ENCODE results near the gene USP14.
A peak's percentile ranks its signal among the peaks of the same experiment; 100 is the strongest.

The USP14 gene

GRCh38 chr18:160831-161570, 2.6 kb downstream of the USP14 start:
- peak in 1 of 2 donors; percentile 15 for DNase-seq

DNA sequence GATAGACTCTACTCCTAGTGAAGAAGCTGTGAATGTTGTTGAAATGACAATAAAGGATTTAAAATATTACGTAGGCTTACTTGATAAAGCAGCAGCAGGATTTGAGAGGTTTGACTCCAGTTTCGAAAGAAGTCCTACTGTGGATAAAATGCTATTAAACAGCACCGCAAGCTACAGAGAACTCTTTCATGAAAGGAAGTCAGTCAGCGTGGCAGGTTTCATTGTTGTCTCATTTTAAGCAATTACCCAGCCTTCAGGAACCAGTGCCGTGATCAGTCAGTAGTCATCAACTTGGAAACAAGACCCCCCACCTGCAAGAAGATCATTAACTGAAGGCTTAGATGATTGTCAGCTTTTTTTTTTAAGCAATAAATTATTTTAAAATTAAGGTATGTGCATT, 14.0 kb downstream of the USP14 start:
- DNase-seq = no peak

DNA sequence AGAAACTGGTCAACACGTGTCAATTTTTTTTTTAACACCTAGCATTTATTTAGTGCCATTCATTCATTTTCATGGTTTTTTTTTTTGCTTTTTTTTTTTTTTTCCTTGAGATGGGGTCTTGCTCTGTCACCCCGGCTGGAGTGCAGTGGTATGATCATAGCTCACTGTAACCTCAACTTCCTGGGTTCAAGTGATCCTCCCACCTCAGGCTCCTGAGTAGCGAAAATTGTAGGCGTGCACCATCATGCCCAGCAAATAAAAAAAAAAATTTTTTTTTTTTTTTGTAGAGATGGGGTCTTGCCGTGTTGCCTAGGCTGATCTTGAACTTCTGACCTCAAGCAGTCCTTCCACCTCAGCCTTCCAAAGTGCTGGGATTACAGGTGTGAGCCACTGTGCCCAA, 21.1 kb downstream of the USP14 start:
- no peak for DNase-seq

DNA sequence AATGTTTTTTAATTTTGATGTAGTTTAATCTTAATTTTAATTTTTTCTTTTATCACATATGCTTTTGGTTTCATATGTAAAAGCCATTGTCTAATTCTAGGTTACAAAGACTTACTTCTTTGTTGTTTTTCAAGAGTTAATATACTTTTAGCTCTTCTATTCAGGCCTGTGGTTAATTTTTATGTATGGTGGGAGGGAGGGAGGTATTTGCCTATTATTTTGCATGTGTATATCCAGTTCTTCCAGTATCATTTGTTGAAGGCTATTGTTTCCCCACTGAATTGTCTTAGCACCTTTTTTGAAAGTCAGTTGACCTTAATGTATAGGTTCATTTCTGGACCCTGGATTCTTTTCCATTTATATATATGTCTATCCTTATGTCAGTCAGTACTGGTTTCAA, 23.4 kb downstream of the USP14 start:
- DNase-seq = no peak

DNA sequence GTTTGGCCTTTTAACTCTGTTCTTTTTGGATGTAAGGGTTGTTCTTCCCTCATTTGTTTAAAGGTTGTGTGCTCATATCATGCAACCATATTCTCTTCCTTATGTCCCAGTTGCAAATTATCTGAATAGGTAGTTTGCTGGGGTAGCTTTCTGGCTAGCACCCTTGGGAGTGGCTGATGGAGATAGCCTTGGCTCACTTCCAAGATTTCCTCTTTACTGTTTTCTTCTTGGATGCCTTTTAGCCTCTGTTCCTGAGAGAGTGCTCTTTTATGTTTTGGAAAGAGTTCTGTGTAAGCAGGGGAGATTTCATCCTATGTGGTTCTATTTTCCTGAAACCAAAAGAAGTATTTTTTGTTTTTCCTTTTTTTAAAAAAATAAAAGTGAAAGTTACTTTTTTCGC, 25.4 kb downstream of the USP14 start:
- no peak for DNase-seq

DNA sequence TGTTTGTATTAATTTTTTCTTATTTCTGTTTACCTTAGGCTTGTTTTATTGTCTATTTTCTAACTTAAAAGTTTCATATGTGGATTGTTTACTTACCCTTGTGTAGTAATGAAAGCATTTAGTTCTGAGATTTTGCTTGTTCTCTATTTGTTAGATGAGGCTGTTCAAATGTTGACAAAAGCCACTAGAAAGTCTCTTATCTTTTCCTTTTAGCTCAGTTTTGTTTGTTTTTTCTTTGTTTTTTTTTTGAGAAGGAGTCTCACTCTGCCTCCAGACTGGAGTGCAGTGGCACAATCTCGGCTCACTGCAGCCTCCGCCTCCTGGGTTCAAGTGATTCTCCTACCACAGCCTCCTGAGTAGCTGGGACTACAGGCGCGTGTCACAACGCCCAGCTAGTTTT, 30.9 kb downstream of the USP14 start:
- DNase-seq = no peak

GRCh38 chr18:191725-192124, 33.4 kb downstream of the USP14 start:
- no peak for DNase-seq

- no peak for DNase-seq
Measured at GRCh38 chr18:192801-193200, 34.4 kb downstream of the USP14 start.

DNA sequence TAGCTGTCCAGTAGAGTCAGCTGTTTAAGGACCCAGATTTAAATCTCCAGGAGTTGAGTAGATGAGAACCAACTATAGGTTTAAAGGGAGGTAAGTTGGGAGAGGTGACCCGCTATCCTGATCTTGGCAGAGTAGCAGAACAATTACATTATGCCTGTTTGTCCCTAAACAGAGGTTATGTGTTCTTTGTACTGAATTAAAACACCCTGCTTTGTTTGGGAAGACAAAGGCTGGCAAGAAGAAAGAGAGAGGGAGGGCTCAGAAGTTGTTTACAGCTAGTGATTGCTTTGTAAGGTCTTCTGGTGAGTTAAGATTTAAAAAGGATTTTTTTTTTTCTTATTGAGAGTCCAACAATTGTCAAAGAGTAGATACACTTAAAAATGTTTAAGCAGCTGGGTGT, 37.3 kb downstream of the USP14 start:
- DNase-seq = no peak

DNA sequence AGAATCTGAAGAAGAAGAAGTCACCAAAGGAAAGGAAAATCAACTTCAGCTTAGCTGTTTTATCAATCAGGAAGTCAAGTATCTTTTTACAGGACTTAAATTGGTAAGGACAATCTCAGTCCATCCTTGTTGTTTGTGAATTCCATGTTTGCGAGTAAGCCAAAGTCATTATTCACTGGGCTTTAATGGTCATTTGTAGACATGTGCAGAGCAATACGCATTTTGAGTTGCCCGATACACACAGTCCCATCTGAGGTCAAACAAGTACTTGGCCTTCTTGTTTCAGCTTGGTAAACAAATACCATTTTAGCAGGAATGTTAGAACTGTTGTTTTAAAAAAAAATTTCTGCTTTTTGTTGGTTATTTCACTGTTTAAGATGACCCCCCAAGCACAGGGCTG, 40.9 kb downstream of the USP14 start:
- no peak for DNase-seq

DNA sequence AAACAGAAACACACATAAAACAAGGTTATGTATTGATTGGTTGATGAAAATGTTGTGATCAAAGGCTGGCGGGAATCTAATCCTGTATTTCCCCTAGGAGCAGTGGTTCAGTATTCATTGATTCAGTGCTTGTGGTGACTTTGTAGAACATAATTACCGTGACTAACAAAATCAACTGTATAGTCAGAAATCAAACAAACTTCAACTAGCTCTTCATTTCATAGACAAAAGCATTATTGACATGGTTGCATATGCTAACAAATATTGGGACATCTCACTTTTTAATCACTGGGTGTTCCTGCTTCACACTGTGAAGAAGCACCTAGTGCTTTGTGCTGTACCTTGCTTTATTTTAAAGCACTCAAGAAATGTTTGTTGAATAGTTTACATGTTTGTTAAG, 41.4 kb downstream of the USP14 start:
- no peak for DNase-seq

- no peak for DNase-seq
Measured at GRCh38 chr18:210075-210474, 51.7 kb downstream of the USP14 start.

- DNase-seq = no peak
Measured at GRCh38 chr18:210733-211132, 52.4 kb downstream of the USP14 start.

DNA sequence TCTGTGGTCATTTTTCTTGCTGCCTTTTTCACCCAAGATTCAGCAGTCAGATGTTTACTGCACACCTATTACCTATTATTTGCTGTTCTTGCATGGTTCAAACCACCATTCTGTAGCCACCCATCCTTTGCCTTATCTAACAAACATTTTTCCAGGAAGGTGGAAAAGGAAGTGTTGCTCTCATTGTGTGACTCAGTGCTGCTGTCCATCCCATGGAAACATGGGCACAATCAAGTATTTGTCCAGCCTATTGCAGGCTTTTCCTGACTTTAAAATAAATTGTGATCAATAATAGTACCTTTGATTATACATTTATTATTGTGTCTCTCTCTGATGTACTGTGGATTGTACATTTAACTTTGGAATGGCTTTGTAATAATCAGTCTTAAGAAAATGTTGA, 53.2 kb downstream of the USP14 start:
- DNase-seq = no peak

DNA sequence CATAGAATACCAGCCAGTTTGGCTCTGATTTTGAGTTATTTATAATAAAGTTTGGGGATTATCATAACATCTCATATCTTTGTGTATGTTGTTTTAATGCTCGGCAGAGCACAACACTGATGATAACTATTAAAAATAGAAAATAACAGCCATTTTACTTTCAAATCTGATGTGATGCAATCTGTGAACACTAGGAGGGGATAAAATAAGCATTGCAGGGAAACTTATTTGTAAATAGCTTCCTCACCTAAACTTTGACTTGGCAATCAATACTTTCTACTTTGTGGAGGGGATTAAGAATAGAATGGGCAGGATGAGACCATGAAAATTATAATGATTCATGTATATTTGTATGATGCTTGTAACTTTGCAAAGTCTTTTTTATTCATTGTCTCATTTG, 54.4 kb downstream of the USP14 start:
- no peak for DNase-seq

GRCh38 chr18:213505-213904, 55.1 kb downstream of the USP14 start:
- no peak for DNase-seq

DNA sequence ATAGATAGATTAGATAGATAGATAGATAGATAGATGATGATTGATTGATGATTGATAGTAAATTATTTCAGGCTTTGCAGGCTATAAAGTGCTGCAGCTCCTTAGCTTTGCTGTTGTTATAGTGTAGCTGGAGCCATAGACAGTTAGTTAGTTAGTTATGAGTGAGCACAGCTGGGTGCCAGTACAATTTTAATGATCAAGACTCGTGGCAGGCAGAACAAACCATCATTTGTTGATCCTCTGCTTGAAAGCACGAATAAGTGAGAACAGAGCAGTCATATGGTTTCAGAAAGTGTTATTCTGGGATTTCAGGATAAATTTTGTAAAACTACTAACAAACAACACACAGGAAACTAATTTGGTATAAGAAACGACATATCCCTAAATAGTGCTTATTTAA, 55.6 kb downstream of the USP14 start:
- no peak for DNase-seq

DNA sequence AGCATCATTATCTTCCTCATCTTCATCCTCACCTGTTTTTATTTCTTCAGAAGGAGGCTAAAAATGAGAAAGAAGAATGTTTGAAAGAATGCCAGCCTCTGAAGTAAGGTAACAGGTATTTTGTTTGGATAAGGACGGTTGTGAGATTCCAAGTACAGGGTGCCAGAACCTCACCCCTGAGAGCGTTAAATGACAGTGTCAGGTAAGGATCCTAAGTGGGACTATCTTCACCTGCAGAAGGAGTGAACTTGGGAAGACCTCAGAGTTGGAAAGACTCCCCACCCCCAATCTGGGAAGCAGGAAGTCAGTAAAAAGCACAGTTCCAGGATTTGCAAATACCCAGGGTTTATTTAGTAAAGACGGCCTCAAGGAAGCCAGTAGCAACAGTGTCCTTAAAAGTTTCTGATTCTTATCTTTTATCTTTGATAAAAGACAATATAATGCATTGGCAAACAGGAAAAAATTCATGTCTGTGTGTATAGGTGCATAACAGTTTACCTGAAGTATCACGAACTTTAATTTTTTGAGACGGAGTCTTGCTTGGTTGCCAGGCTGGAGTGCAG, 57.2 kb downstream of the USP14 start:
- DNase-seq = no peak

DNA sequence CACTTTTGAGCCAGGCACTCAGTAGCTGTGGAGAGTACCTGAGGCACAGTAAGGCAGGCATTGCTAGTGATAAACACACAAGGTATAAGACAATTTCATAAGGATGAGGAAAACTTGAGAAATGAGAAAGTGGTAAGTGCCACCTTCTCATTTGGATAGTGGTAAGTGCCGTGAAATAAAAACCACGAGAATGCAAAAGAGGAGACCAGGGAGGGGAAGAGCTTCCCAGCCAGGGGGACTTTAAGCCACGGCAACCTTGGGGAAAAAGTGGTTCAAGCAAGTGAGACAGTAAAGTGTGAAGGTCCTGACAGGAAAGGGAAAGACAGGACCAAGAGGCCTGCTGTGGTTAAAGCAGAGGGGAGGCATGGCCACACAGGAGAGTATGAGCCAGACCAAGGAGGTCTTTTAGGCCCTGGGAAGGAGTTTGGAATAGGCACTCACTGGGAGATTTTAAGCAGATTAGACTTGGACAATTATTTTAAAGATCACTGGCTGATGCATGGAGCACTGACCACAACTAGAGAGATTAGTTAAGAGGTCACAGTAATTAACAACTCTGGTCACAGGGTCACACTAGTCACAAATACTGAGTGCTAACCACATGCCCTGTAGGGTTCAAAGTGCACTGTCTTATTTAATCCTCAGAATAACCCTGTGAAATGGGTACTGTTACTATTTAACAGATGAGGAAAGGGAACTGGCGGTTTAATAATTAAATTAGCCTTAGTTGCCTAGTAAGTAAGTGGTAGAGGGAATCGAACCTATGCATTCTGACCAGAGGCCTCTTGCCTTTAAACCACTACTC, 59.4 kb downstream of the USP14 start:
- no peak for DNase-seq

DNA sequence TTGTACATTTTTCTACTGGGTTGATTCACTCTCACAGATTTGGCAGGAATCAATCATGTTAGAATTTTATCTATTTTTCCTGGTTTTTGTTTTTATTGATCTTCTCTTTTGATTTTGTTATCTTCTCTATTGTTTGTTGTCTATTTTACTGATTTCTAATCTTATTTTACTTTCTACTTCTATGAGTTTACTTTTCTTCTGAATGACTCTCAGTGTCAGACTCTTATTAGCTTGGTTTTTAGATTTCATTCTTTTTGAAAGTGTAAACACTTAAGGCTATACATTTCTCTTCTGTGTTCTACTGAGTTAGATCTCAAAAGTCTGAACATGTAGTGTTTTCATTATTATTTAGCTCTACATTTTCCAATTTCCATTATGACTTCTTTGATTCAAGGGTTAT, 62.4 kb downstream of the USP14 start:
- DNase-seq = no peak

- DNase-seq = no peak
Measured at GRCh38 chr18:225745-226144, 67.4 kb downstream of the USP14 start.

GRCh38 chr18:227374-227773, 69.0 kb downstream of the USP14 start:
- DNase-seq = no peak

DNA sequence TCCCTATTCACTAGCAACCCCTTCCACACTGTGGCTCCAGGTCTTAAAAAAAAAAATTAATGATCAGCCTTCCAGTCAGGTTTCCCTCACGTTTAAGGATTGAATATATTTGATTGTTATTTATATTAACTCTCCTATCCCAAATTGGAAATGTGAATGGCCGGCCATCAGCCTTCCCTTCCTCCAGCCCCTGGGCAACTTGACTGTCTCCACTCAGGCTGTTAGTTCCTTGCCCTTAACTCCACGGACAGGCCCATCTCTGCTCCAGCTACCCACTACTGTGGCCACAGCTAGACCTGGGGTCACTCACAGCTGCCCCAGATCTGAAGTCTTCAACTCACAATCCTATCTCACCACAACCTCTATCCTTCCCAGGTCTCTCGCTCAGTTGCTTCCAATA, 69.5 kb downstream of the USP14 start:
- no peak for DNase-seq

GRCh38 chr18:228586-228985, 70.2 kb downstream of the USP14 start:
- DNase-seq = no peak
